ENCODE results near the gene GRAP.

GRAP gene

GRCh38 chr17:18977021-18977420 lies 69.7 kb downstream of the GRAP start:
- no peak overlapping the region for H3K9ac ChIP-seq (ENCODE audit: low read length)
- H3F3A ChIP-seq (ENCODE audit: insufficient read depth, low read length): no peaks in the 10 kb centered on the region
- H3K9me3 ChIP-seq (ENCODE audit: low read length): no peaks in the 10 kb centered on the region
- H4K20me1 ChIP-seq (ENCODE audit: insufficient read depth, low read length): no peaks in the 10 kb centered on the region
- H3K27me3 ChIP-seq (ENCODE audit: insufficient read depth, low read length): no peaks in the 10 kb centered on the region
- H3K27ac ChIP-seq (ENCODE audit: low read depth, low read length, poor library complexity, severe bottlenecking): no peak overlapping the region
- TF ChIP-seq, protein P1, sequence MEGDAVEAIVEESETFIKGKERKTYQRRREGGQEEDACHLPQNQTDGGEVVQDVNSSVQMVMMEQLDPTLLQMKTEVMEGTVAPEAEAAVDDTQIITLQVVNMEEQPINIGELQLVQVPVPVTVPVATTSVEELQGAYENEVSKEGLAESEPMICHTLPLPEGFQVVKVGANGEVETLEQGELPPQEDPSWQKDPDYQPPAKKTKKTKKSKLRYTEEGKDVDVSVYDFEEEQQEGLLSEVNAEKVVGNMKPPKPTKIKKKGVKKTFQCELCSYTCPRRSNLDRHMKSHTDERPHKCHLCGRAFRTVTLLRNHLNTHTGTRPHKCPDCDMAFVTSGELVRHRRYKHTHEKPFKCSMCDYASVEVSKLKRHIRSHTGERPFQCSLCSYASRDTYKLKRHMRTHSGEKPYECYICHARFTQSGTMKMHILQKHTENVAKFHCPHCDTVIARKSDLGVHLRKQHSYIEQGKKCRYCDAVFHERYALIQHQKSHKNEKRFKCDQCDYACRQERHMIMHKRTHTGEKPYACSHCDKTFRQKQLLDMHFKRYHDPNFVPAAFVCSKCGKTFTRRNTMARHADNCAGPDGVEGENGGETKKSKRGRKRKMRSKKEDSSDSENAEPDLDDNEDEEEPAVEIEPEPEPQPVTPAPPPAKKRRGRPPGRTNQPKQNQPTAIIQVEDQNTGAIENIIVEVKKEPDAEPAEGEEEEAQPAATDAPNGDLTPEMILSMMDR (IDR thresholded peaks at IDR 0.05; ENCODE audit: low read length): no peak
- no peak for TF ChIP-seq EZH2 (IDR thresholded peaks at IDR 0.05; ENCODE audit: borderline replicate concordance, low read length)
- H3K9me2 ChIP-seq (ENCODE audit: low read depth, low read length): no peaks in the 10 kb centered on the region
- H3K4me1 ChIP-seq (ENCODE audit: insufficient read depth, low read length, severe bottlenecking): no peaks in the 10 kb centered on the region
- H2AFZ ChIP-seq (ENCODE audit: low read length): no peak overlapping the region
- H3K4me2 ChIP-seq (ENCODE audit: low read length): no peak overlapping the region
- no peaks in the 10 kb centered on the region for H3K79me2 ChIP-seq (ENCODE audit: insufficient read depth, low read length)
- no peak overlapping the region for H3K4me3 ChIP-seq (ENCODE audit: low read depth, low read length, poor library complexity, severe bottlenecking)
- peaks cover 22% of the 10 kb centered on the region; the same call in 1 of the 2 replicates for H3K36me3 ChIP-seq (ENCODE audit: insufficient read depth, low read length)

- Histone ChIP-seq H3K27ac (ENCODE audit: low read depth, low read length, poor library complexity, severe bottlenecking) (no peak overlapping the region), H3K36me3 (ENCODE audit: insufficient read depth, low read length) (peaks cover 22% of the 10 kb centered on the region; the same call in 1 of the 2 replicates), H2AFZ (ENCODE audit: low read length) (no peak overlapping the region), H4K20me1 (ENCODE audit: insufficient read depth, low read length) (no peaks in the 10 kb centered on the region), H3K27me3 (ENCODE audit: insufficient read depth, low read length) (no peaks in the 10 kb centered on the region), H3K4me3 (ENCODE audit: low read depth, low read length, poor library complexity, severe bottlenecking) (no peak overlapping the region), H3K4me2 (ENCODE audit: low read length) (no peak overlapping the region), H3K9ac (ENCODE audit: low read length) (no peak overlapping the region), H3K79me2 (ENCODE audit: insufficient read depth, low read length) (no peaks in the 10 kb centered on the region), H3K4me1 (ENCODE audit: insufficient read depth, low read length, severe bottlenecking) (no peaks in the 10 kb centered on the region), H3F3A (ENCODE audit: insufficient read depth, low read length) (no peaks in the 10 kb centered on the region), H3K9me3 (ENCODE audit: low read length) (no peaks in the 10 kb centered on the region), H3K9me2 (ENCODE audit: low read depth, low read length) (no peaks in the 10 kb centered on the region)
- TF ChIP-seq, protein P1 (IDR thresholded peaks at IDR 0.05; ENCODE audit: low read length): no peak
- no peak for TF ChIP-seq EZH2 (IDR thresholded peaks at IDR 0.05; ENCODE audit: borderline replicate concordance, low read length)
Observed at GRCh38 chr17:18976201-18976600, 70.6 kb downstream of the GRAP start.

GRCh38 chr17:18975597-18975996 lies 71.2 kb downstream of the GRAP start:
- no peaks in the 10 kb centered on the region for H3K9me2 ChIP-seq (ENCODE audit: low read depth, low read length)
- no peaks in the 10 kb centered on the region for H3K27me3 ChIP-seq (ENCODE audit: insufficient read depth, low read length)
- TF ChIP-seq, protein P1 (IDR thresholded peaks at IDR 0.05; ENCODE audit: low read length): no peak
- TF ChIP-seq EZH2 (IDR thresholded peaks at IDR 0.05; ENCODE audit: borderline replicate concordance, low read length): no peak
- no peak overlapping the region for H3K4me3 ChIP-seq (ENCODE audit: low read depth, low read length, poor library complexity, severe bottlenecking)
- no peak overlapping the region for H3K9ac ChIP-seq (ENCODE audit: low read length)
- no peaks in the 10 kb centered on the region for H3K9me3 ChIP-seq (ENCODE audit: low read length)
- H3K4me2 ChIP-seq (ENCODE audit: low read length): no peak overlapping the region
- H3K27ac ChIP-seq (ENCODE audit: low read depth, low read length, poor library complexity, severe bottlenecking): no peak overlapping the region
- peaks cover 22% of the 10 kb centered on the region; the same call in 1 of the 2 replicates for H3K36me3 ChIP-seq (ENCODE audit: insufficient read depth, low read length)
- H3K4me1 ChIP-seq (ENCODE audit: insufficient read depth, low read length, severe bottlenecking): no peaks in the 10 kb centered on the region
- no peaks in the 10 kb centered on the region for H4K20me1 ChIP-seq (ENCODE audit: insufficient read depth, low read length)
- no peak overlapping the region for H2AFZ ChIP-seq (ENCODE audit: low read length)
- no peaks in the 10 kb centered on the region for H3K79me2 ChIP-seq (ENCODE audit: insufficient read depth, low read length)
- no peaks in the 10 kb centered on the region for H3F3A ChIP-seq (ENCODE audit: insufficient read depth, low read length)

Data from OCI-LY1 (cell line).